Skin of body (tissue), 2 donors: ENCODE results near the gene LRRN1. TPM values are rescaled to one million over a fixed set of nuclear protein-coding genes. Genes with fewer than 3 reads are reported as not detected.
"Not testable (repeated sequence)": the region's sequence is repeated elsewhere in the genome, so short reads cannot be mapped to it uniquely, and the experiment has no call there.

ENCODE experiments used
- DNase-seq: peaks from one replicate; lab custom pipeline; 2025; lab: John Stamatoyannopoulos, UW
- total RNA-seq: library from RNA; depleted of rRNA; stranded (reverse); fragments of >200 nt; gene quantifications from one replicate; pipeline ENCODE4 v1.2.3, GENCODE V29; 2014

The LRRN1 gene
- total RNA-seq, 1 donor from 2014 or later = 20.9 TPM

DNA sequence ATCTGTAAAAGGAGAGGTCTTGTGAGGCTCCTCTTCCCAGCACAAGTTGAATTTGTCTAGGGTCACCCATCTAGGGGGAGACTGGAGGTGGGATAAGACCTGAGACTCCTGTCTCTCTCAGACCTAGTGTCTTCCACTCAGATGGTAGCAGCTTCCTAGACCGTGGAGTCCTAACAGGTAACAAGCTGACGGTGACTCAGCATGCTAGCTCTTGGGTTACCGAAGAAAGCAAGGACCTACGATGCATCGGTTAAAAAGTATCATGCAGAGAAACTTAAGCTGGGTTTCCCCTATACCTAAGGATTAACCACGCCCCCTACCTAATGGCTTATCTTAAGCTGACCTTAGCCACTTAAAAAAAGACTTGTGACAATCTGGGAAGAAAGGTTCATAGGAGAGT is 7.6 kb downstream of the LRRN1 start:
- DNase-seq = no peak

DNA sequence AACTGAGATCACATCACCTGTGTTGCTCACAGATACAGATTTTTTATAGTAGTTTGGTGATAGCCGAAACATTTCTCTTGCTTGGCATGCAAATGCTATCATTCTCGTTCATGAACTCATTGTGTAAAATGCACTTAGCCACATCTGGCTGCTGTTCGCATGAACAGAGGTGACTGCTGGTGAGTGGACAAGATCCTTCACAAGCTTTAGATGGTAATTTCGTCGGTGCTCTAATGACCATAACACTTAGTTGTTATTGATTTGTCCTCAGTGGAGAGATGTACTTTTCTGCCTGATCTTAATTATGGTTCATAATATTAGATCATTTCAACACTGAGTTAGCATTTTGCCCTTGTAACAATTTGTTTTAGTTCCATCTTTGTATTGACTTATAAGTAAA is 13.8 kb downstream of the LRRN1 start:
- no peak for DNase-seq

DNA sequence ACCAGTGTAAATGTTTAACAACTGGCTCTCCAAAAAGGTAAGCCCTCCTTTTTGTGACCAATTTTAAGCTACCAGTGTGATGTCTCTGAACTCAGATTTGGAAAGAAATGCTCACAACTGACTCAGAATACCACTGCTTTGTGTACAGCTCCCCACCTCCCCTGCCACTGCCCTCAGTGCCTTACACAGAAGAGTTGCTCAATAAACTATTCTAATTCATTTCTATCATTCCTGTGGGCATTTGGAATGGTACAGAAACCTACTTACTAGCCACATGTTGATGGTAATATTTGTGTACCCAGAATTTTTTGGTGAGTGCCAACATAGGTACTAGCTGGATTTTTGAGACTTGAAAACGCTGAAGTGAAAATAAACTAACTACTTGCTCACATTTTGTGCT is 16.0 kb downstream of the LRRN1 start:
- no peak for DNase-seq

DNA sequence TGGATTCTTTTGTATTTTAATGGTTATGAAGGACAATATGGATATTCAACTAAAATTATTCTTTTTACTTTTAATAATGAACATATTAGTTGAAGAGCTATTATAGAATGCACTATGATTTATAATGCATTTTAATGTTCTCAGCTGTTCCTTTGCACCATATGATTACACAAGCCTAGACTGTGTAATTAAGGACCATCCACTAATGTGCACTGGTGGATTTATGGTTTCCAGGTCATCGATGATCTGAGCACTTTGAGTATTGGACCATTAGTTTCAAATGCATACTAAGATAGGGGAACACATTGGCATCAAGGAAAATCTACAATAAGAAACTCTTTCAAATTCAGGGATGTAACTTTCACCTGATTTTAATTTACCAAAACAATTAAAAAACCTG is 16.8 kb downstream of the LRRN1 start:
- no peak for DNase-seq

DNA sequence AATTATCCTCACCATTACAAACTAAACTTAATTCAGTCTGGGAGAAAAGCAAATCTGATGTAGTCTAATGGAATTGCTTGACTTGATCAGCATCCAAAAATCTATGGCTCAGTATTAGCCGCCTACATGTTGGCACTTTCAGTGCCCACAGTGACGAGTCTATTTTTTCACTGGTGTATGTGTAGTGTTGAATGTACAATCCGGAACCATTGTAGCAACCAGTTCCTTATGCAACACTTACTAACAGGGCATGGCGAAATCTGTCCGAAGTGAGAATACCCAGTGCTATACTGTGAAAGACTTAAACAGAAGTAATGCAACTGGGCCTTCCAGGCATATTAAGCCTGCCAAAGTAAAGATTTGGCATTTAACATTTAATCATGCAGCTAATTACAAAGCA is 18.6 kb downstream of the LRRN1 start:
- no peak for DNase-seq

DNA sequence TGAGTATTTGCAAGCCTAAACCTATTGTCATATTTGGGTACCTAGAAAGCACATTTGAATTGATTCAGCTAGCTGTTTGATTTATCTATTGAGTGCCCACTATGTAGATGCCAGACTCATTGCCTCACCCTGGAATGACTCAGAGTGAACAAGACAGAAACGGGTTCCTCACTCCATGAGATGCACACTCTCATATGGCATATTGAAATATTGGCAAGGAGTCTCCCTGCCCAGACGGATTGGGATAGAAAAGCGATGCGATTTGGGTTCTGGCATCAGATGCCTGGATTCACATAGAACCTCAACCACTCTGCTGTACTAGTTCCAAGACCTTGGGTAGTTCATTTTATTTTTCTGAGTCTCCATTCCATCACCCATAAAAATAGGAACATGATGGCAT is 22.5 kb downstream of the LRRN1 start:
- DNase-seq = no peak

DNA sequence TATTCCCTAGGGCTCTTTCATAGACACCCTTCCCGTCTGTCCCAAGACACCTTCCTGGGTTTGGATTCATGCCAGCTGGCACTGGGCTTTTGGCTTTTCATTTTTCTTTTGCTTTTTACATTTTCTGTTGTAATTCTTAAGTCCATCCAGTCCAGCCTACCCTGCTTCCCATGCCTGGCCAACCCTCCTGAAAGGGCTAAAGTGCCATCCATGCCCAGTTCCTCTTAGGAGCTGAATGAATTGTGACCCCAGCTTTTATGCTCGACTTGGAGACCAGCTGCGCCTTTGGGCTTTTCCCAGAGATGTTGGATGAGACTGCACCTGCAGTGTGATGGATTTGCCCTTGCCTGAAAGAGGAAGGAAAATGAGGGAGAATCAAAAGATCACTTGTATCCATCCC is 25.8 kb downstream of the LRRN1 start:
- no peak for DNase-seq

DNA sequence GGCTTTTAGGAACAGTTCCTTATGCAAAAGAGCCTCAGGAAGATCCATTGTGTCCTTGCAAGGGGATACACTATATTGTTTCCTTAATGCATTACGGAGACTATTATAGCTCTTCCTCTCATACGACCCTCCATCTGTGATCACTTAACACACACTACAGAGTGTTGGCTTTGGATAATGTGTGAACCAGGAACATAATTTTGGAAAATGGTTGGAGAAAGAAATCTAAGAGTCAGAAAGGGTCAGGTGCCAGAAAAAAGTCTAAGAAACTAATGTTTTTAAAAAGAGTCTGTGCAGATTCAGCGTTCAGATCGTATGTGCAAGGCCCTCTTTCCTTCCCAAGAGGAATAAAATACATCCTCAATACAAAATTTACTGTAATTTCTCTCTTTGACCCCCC is 27.3 kb downstream of the LRRN1 start:
- DNase-seq = no peak

DNA sequence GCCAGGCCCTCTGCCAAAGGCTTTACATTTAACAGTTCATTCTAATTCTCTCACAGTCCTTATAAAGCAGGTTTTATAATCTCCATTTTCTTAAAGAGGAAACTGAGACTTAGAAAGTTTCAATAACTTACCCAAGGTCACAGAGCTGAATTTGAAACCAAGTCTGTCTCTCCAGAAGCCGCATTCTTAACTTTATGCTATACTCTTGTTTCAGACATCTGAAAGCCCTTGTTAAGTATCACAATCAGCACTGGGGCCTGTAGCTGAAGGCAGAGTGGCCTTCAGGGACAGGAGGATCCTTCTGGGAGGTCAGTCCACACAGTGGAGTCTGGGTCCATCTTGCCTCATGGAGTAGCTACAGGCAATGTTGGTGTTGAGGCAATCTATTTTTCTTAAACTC is 27.9 kb downstream of the LRRN1 start:
- no peak for DNase-seq

DNA sequence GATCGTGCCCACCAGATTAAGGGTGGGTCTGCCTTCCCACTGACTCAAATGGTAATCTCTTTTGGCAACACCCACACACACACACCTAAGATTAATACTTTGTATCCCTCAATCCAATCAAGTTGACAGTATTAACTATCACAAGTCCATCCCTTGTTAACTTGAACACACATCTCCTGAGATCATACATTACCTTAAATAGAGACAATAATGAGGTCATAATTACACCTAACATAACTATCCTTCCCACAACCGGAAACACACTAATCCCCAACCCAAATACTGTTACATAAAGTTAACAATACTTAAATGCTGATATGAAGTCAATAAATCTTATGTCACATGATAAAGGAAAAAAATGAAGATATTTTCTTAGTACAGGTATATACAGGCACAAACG is 29.2 kb downstream of the LRRN1 start:
- DNase-seq = not testable (repeated sequence)

DNA sequence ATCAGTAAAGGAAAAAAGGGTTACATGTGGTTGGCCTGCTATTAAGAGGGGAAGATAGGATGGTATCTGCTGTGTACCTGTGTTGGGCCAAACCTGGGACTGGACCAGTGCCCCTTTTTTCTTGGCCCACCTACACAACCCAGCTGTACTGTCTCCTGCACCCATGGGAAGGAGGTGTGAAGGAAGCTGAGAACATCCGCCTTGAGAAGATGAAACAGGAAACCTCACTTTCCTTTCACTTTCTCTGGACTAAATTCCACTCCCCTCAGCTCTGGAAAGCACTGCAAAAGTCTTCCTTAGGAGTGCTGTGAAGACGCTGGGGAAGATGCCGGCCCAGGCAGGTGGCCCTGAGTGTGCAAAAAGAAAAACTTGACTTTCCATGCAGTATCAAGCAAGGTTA is 37.6 kb downstream of the LRRN1 start:
- DNase-seq = no peak

DNA sequence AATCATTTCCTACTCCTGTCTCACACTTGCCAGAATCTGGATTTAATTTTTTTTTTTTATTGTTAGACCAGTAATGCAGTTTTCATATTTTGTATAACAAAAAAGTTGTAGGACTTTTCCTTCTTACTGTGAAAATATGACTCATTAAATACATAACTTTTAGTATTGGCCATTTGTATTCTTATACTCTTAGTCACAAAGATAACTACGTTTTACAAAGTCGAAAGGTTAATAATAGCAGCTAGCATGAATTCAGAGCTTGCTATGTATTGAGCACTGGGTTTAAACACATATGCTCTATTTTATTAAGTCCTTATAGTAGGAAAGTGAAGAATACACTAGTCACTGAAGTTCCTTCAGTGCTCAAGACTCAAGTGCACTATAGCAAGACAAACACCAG is 43.1 kb downstream of the LRRN1 start:
- DNase-seq = no peak

DNA sequence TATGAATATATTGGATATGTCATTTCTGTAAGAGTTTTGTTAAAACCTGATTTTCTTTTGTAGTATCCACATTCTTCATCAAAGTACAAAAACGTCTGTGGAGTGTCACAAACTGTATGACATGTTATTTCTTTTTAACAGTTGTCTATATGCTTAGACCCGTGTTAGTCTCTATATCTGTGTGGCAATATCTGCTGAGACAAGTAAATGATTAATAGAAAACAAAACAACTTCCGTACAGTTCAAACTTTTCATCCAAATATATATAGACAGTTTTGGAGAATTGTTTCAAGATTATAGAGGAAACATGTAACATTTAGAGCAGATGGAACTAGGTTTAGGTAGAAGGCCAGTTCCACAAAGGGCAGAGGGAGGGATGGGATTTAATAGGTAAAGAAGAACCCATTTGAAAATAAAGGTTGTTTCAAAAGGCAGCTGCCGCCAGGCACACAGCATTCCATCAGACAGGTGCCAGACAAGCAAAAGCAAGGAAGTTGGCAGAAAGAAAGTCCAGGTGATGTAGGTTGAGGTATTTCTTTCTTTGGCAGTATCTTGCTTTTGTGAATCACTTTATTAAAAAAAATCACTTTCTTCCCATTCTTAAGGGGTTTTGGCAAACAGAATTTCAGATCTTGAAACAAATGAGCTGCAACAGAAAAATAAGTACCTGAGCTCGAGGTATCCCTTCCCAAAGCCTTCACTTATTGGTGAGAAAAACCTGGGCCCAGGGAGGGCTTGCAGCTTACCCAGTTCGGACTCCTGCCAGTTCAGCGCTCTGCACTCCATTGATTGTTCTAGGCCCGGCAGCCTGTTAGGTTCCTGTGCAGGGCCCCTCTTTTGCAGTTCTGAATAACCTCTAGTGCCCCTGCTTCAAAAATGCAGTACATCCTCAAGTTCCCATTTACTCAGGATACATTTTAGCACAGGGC is 49.0 kb downstream of the LRRN1 start:
- DNase-seq = no peak

DNA sequence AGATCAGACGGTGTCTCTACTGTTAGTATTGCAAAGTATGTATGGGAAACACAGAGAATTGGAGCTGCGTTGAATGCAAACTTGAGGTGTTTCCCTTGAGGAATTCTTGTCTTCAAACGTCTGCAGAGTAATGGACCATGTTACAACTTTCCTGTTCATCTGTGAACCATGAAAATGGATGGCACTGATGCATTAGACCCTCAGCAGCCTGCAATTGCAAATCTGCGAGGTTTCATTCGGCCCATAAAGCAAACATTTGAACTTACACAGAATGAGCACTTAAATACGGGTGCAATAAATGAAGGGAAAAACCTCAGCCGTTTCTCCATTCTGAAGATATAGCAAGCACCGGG is 49.7 kb downstream of the LRRN1 start:
- no peak for DNase-seq

DNA sequence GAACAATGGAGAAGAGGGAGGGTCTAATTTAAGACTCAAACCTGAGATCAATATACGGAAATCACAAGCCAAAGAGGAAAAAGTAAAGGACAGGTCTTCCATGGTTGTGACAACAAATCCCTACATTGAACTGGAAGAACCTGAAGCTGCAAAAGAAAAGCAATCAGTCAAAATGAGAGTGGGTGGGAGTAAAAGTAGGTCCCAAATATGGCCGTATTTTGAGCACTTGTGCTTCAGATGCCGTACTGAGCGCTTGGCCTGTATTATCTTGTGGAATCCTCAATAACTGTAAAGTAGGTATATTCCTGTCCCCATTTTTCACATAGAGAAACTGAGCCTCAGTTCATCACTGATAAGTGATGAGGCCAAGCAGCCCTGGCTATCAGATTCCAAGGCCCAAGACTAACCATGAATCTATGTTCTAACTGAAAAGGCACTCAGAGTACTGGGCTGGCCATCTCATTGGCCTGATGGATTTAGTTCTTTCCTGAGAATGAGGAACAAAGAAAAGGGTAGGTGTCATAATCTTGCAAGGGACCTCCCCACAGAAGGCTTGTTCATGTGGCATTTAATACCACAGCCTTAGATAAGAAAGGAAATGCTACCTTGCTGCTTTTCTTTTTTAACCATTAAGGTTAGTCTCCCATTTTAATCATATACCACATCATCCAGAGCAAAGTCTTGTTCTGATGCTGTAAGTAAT is 52.5 kb downstream of the LRRN1 start:
- no peak for DNase-seq

DNA sequence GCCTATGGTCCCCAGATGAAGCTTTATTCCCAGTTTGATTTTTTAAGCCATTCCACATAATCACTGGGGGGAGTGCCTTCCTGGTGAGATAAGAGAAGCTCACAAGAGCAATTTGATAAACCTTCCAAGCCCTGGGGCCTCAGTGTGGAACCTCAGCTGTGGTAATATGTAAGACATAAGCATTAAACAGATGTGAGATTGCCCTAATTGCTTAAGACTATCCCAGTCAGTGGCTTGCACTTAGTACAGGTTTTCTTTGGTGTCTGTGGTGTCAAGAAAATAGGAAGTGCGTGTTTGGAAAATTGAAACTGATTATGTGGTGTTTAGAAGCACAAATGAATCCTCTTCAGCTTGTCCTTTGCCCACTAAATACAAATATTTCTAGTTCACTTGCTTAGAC is 54.3 kb downstream of the LRRN1 start:
- DNase-seq = no peak

DNA sequence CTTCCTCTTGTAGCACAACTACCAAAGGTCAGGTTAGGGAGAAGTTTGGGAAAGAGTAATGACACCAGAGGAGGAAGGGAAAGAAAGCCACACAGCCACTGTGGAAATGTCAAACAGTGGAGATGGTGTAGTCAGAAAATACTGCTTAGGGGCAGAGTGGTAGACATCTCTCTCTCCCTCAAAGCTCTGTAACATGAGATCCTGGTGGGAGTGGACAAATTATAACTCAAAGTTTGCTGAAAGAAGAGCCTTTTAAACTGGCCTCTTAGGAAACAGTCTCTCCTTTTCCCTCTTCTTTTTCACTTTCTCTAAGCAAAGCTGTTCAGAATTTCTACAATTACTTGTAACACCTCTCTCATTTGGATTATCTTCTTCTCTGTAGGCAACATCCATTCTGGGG is 55.8 kb downstream of the LRRN1 start:
- DNase-seq = no peak

DNA sequence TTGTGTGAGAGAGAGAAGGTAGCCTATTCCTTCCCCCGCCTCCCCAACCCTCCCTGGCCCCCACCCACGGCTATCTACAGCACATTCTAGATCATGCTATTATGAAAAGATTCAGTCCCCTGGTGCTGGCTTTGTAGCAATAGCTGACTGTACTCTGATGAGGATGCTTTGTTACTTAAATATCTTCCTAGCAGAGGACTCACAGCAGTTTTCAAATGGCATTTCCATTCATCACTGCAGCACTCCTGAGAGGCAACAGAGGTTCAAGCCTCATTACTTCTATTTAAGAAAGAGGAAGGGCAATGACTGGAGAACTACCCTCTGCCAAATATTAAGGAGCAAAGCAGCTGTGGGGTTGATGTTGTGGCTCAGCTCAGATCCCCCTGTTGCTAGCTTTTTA is 61.0 kb downstream of the LRRN1 start:
- DNase-seq = no peak

DNA sequence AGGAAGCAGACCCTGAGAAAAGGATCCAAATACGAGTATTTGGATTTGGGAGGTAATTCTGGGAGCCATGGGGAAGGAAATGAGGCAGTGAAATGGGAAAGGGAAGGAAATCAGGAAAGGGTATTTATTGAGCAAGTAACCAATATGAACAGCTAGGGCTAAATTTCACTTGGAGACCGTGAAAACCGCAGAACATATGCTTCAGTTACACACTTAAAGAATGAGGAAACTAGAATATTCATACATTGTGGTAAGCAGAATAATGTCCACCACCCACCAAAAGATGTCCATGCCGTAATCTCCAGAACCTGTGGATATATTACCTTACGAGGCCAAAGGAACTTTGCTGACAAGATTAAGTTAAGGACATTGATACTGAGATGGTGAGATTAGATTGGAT is 63.3 kb downstream of the LRRN1 start:
- no peak for DNase-seq

DNA sequence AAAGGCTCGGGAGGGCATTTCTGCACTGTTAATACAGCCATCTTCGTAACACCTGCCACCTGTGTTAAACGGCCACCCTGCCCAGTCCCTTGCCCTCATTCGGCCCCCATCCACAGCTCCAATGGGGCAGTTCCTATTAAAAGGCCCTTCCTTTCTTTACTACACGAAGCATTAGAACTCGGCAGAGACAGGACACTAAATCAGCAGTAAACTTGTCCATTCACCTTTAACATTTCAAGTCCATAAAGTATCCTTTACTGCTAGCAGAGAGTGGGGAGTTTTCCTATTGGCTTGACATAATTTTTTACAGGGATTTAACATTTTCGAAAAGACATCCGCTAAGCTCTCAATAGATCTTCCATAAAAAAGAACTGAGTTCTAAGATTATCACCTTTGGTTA is 76.3 kb downstream of the LRRN1 start:
- no peak for DNase-seq

DNA sequence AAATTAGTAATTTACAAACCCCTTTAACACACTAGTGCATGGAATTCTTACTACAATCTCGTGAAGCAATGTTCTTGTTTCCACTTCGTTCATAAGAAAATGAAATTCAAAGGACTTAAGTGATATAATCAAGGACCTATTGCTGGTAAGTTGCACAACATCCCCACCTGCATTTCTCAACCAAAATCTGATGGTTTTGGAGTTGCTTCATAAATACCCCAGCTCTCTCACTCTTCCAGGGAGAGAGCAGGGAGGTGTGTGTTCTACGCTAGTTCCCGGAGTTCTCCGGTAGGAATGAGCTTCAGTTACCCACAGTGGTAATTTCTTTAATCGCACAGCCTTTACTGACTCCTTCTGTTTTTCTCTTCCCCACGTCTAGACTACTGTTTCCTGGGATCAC is 81.8 kb downstream of the LRRN1 start:
- no peak for DNase-seq

DNA sequence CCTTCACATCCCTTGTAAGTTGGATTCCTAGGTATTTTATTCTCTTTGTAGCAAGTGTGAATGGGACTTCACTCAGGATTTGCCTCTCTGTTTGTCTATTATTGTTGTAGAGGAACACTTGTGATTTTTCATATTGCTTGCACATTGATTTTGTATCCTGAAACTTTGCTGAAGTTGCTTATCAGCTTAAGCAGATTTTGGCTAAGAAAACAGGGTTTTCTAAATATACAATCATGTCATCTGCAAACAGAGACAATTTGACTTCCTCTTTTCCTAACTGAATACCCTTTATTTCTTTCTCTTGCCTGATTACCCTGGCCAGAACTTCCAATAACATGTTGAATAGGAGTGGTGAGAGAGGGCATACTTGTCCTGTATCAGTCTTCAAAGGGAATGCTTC is 88.1 kb downstream of the LRRN1 start:
- not testable (repeated sequence) for DNase-seq

DNA sequence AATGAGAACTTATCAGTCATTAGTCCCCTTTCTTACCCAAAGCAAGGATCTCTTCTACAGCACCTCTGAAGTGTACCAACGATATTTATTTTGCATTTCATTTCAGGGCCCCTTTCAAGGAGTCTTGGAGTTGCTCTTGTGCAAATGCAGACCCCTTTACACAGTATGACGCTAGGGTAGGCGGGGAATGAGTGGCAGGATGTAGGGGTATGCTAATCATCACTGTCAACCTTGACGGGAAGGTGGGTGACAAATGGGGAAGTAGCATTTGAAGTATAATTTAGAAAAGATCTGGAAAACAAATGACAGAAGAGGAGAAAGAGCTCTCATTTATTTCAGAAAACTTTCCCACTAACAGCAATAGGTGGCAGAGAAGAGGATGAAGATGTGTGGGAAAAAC is 94.4 kb downstream of the LRRN1 start:
- DNase-seq = no peak
